Fibroblast of villous mesenchyme (primary cell): ENCODE measurements around the gene NCAM2. TPM values are rescaled to one million over a fixed set of nuclear protein-coding genes. Genes with fewer than 3 reads are reported as not detected.

Experiments used
- DNase-seq: peaks from one replicate; pipeline ENCODE4 v3.0.0-alpha.2; 2010; ENCODE audit warnings: low read depth
- H3K4me3 ChIP-seq: 2 replicates; pipeline ENCODE4 v1.5.1; 2011; ENCODE audit warnings: low read depth, mild to moderate bottlenecking, low read length
- CTCF ChIP-seq: IDR thresholded peaks from 2 replicates; pipeline ENCODE4 v1.5.1; 2012; ENCODE audit warnings: low read depth, mild to moderate bottlenecking, low read length; ENCODE audit not compliant: insufficient read depth
- total RNA-seq: library from RNA; depleted of rRNA; stranded (reverse); fragments of >200 nt; gene quantifications from 2 replicates; pipeline ENCODE4 v1.2.3, GENCODE V29; 2012

NCAM2 gene
- total RNA-seq, 1 donor: 5.2 TPM

- no peak for TF ChIP-seq CTCF
- no peak overlapping the region for H3K4me3 ChIP-seq
- DNase-seq: no peak
Observed at GRCh38 chr21:21025742-21026141, 27.5 kb downstream of the NCAM2 start.

- no peak for TF ChIP-seq CTCF
- H3K4me3 ChIP-seq: no peak overlapping the region
- no peak for DNase-seq
Observed at GRCh38 chr21:21028275-21028820, 30.1 kb downstream of the NCAM2 start.

- H3K4me3 ChIP-seq: no peak overlapping the region
- DNase-seq: no peak
- TF ChIP-seq CTCF: no peak
Observed at GRCh38 chr21:21029164-21029563, 31.0 kb downstream of the NCAM2 start.

GRCh38 chr21:21030311-21030710 is 32.1 kb downstream of the NCAM2 start:
- no peak overlapping the region for H3K4me3 ChIP-seq
- TF ChIP-seq CTCF: no peak
- DNase-seq: no peak

GRCh38 chr21:21034036-21034435 is 35.8 kb downstream of the NCAM2 start:
- no peak overlapping the region for H3K4me3 ChIP-seq
- TF ChIP-seq CTCF: no peak
- no peak for DNase-seq

GRCh38 chr21:21039624-21040170 is 41.5 kb downstream of the NCAM2 start:
- no peak for TF ChIP-seq CTCF
- no peak for DNase-seq
- no peak overlapping the region for H3K4me3 ChIP-seq

- no peak for DNase-seq
- H3K4me3 ChIP-seq: no peak overlapping the region
- TF ChIP-seq CTCF: no peak
Observed at GRCh38 chr21:21045518-21045917, 47.3 kb downstream of the NCAM2 start.
